ENCODE results near the gene TGFBR1. TPM values are rescaled to one million over a fixed set of nuclear protein-coding genes. Genes with fewer than 3 reads are reported as not detected.
A peak's percentile ranks its signal among the peaks of the same experiment; 100 is the strongest.

The TGFBR1 gene
- total RNA-seq, 4 donors from 2014 or later = 17.6 to 24.1 (median 22.8) TPM

DNA sequence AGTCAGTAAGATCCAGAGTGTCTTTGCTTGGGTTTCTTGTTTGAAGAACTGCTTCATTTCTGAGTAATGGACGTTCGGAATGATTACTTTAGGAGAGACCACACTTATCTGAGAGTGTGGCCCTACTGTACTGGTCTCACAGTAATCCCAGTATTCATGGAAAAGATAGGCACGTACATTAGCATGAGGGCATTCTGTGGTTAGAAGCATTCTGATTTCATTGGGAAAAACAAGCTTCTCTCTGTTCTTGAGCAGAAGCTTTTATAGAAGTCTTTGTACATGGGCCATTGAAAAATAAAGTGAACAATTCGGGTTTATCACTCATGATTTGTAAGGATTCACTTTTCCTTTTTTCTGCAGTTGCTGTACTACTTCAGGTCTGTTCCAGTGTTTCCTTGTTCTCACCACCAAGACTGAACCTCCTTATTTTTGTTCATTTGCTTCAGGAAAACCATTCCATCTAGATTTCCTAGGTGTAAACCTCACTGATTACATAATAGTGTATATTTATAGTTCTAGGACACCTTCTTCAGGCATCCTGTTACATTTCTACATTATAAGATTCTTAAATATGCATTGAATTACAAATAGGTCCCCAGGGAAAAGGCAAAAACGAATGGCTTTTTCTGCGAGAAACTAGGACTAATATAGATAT, 10.1 kb downstream of the TGFBR1 start:
- 83 to 93% methylated on average over 4 to 6 of the region's 6 CpGs for WGBS, 2 donors (ENCODE audit: low coverage in 1 of 2)
- Histone ChIP-seq H3K9me3 (no peaks in the 10 kb centered on the region), H3K27ac (peak overlapping the region in 1 of 4 donors; percentile 7), H3K4me3 (no peak overlapping the region), H3K36me3 (no peaks in the 10 kb centered on the region), H3K4me1 (peaks cover 14 to 77% (median 37%) of the 10 kb centered on the region in 4 donors), H3K27me3 (no peaks in the 10 kb centered on the region)
- TF ChIP-seq POLR2AphosphoS5 (IDR thresholded peaks at IDR 0.05) (no peak), POLR2A (IDR thresholded peaks at IDR 0.05) (no peak), EP300 (IDR thresholded peaks at IDR 0.05; ENCODE audit: low read depth) (no peak)
- TF ChIP-seq, protein P1, sequence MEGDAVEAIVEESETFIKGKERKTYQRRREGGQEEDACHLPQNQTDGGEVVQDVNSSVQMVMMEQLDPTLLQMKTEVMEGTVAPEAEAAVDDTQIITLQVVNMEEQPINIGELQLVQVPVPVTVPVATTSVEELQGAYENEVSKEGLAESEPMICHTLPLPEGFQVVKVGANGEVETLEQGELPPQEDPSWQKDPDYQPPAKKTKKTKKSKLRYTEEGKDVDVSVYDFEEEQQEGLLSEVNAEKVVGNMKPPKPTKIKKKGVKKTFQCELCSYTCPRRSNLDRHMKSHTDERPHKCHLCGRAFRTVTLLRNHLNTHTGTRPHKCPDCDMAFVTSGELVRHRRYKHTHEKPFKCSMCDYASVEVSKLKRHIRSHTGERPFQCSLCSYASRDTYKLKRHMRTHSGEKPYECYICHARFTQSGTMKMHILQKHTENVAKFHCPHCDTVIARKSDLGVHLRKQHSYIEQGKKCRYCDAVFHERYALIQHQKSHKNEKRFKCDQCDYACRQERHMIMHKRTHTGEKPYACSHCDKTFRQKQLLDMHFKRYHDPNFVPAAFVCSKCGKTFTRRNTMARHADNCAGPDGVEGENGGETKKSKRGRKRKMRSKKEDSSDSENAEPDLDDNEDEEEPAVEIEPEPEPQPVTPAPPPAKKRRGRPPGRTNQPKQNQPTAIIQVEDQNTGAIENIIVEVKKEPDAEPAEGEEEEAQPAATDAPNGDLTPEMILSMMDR (IDR thresholded peaks at IDR 0.05) = no peak
- in situ Hi-C loops (cut with MboI; ENCODE audit: low pct_ligation_motif_present in 1 of 4, low pct_unique_long_range_greater_than_20kb in 1 of 4, low sequenced_read_pairs in 3 of 4) (no loop called here), intact Hi-C loops (cut with DNase I; ENCODE audit: low total_unique reads) (no loop called here)
- DNase-seq = no peak

DNA sequence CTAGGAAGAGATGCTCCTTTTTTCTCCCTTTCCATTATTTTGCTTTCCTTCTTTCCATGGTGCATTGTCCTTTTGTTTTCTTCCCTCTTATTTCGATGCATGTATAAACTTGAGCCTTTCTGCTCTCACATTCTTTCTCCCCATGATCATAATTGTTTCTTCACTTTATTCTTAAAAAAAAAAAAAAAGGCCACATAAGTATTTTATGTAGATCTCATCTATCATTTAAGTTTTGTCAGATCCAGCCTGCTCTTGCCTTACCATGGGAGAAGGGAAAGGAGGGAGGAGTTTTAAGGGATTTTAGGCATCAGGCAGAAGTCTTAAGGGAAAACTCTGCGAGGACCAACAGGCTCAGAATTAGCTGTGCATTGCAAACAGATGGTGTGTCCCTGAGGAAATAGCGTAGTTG, 11.1 kb downstream of the TGFBR1 start:
- no peaks in the 10 kb centered on the region for H3K36me3 ChIP-seq
- DNase-seq = no peak
- H3K9me3 ChIP-seq = no peaks in the 10 kb centered on the region
- no peak overlapping the region for H3K27ac ChIP-seq
- no peaks in the 10 kb centered on the region for H3K27me3 ChIP-seq
- intact Hi-C loops (cut with DNase I; ENCODE audit: low total_unique reads) (no loop called here), in situ Hi-C loops (cut with MboI; ENCODE audit: low pct_ligation_motif_present in 1 of 4, low pct_unique_long_range_greater_than_20kb in 1 of 4, low sequenced_read_pairs in 3 of 4) (no loop called here)
- TF ChIP-seq EP300 (IDR thresholded peaks at IDR 0.05; ENCODE audit: low read depth) (no peak), POLR2A (IDR thresholded peaks at IDR 0.05) (no peak), POLR2AphosphoS5 (IDR thresholded peaks at IDR 0.05) (no peak)
- TF ChIP-seq, protein P1 (IDR thresholded peaks at IDR 0.05) = no peak
- 75 to 86% methylated on average over 2 to 3 of the region's 3 CpGs for WGBS, 2 donors (ENCODE audit: low coverage in 1 of 2)
- peaks cover 14 to 77% (median 37%) of the 10 kb centered on the region in 4 donors for H3K4me1 ChIP-seq
- no peak overlapping the region for H3K4me3 ChIP-seq

DNA sequence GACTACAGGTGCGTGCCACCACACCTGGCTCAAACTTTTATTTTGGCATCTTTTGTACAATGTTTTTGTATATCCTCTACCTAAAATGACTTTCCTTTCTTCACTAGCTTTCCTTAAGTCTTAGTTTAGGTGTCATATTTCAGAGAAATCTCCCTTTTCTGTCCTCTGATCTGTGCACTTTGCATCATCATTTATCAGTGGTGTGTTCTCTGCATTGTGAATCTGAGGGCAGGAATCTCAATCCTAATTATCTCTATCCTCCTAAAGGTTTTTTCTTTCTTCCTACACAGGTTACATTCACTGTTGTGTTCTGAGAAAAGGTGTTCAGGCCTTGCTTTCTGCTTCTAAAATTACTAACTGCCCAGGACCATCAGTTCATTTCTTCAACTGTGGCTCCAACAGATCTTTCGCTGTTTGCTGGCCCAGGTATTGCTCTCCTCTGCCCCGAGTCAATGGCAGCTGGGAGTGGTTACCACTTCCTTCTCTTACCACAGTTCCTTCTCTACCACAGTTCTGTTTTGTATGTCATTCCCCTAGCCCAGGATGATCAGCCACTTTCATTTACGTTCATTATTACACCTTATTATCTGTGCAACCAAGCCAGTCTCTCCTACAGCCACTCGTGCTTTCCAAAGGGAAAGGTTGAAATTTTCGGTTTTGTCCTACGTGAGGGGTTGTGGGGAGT, 14.0 kb downstream of the TGFBR1 start:
- intact Hi-C loops (cut with DNase I; ENCODE audit: low total_unique reads) (no loop called here), in situ Hi-C loops (cut with MboI; ENCODE audit: low pct_ligation_motif_present in 1 of 4, low pct_unique_long_range_greater_than_20kb in 1 of 4, low sequenced_read_pairs in 3 of 4) (no loop called here)
- 65 to 82% methylated on average over 6 to 7 of the region's 7 CpGs for WGBS, 2 donors (ENCODE audit: low coverage in 1 of 2)
- H3K4me1 ChIP-seq = peaks cover 0 to 69% (median 18%) of the 10 kb centered on the region in 4 donors
- H3K27me3 ChIP-seq = no peaks in the 10 kb centered on the region
- no peaks in the 10 kb centered on the region for H3K36me3 ChIP-seq
- H3K27ac ChIP-seq = no peak overlapping the region
- no peaks in the 10 kb centered on the region for H3K9me3 ChIP-seq
- DNase-seq = peak; percentile 33
- no peak for TF ChIP-seq EP300 (IDR thresholded peaks at IDR 0.05; ENCODE audit: low read depth)
- TF ChIP-seq POLR2AphosphoS5 (IDR thresholded peaks at IDR 0.05) = no peak
- no peak overlapping the region for H3K4me3 ChIP-seq

DNA sequence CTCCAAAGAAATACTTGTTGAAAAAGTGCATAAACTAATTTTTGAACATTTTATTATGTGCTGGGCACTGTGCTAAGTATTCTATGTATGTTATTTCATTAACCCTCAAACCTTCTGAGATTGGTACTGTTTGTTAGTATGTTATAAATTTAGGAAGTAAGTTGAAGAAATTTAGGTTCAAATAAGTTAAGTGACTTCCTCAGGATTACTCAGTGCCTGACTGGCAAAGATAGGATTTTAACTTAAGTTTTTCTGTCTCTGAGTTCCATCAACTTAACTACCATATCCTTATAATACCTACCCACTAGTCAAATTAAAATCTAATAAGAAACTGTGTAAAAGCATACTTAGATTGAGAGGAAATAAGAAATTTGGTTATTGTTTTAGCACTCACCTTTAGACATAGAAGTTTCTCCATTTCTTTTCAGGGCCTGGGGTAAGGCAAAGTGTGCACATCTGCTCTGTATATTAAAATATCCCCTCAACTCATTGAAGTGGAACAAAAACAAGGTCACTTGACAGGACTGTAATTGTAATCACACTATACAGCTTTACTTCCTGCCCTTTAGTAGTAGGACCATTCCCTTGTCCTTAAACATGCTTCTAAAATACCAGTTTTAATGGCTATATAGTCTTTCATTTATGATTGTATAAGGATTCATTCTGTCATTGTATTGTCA, 15.2 kb downstream of the TGFBR1 start:
- no peaks in the 10 kb centered on the region for H3K9me3 ChIP-seq
- no peak for DNase-seq
- intact Hi-C loops (cut with DNase I; ENCODE audit: low total_unique reads) = no loop called here
- TF ChIP-seq POLR2AphosphoS5 (IDR thresholded peaks at IDR 0.05) = no peak
- TF ChIP-seq EP300 (IDR thresholded peaks at IDR 0.05; ENCODE audit: low read depth) = no peak
- TF ChIP-seq, protein P1 (IDR thresholded peaks at IDR 0.05) = no peak
- no peak for TF ChIP-seq POLR2A (IDR thresholded peaks at IDR 0.05)
- no peaks in the 10 kb centered on the region for H3K36me3 ChIP-seq
- H3K27me3 ChIP-seq = no peaks in the 10 kb centered on the region
- in situ Hi-C loops (cut with MboI; ENCODE audit: low pct_ligation_motif_present in 1 of 4, low pct_unique_long_range_greater_than_20kb in 1 of 4, low sequenced_read_pairs in 3 of 4) = no loop called here
- H3K4me1 ChIP-seq = peaks cover 0 to 57% (median 14%) of the 10 kb centered on the region in 4 donors
- no peak overlapping the region for H3K4me3 ChIP-seq
- no peak overlapping the region for H3K27ac ChIP-seq
